Activated T-cell treated with anti-CD3 and anti-CD28 coated beads for 48 hours (primary cell): ENCODE measurements around the gene PRICKLE4.
"Not testable (repeated sequence)": the region's sequence is repeated elsewhere in the genome, so short reads cannot be mapped to it uniquely, and the experiment has no call there.

Source experiments
- DNase-seq: peaks from one replicate; pipeline ENCODE4 v3.0.0-alpha.2; 2020; ENCODE audit warnings: low read depth

PRICKLE4 gene

GRCh38 chr6:41798901-41799558 lies 18.4 kb downstream of the PRICKLE4 start:
- no peak for DNase-seq

DNA sequence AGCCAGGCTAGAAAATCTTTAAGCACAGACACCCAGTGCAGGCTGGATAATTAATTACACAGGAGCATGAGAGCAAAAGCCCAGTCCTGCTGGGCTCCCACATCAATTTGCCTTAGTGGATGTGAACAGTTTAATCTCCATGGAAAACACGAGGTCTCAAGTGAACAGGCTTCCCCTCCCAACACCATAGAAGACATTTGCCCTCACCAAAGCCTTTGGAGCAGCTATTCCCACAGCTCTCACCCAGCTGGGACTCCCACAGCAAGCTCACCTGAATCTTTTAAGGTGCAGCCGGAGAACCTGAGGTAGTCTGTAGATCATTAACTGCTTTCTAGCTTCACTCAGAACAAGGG lies 19.0 kb downstream of the PRICKLE4 start:
- DNase-seq = no peak

GRCh38 chr6:41801380-41801779 lies 20.8 kb downstream of the PRICKLE4 start:
- DNase-seq = no peak

DNA sequence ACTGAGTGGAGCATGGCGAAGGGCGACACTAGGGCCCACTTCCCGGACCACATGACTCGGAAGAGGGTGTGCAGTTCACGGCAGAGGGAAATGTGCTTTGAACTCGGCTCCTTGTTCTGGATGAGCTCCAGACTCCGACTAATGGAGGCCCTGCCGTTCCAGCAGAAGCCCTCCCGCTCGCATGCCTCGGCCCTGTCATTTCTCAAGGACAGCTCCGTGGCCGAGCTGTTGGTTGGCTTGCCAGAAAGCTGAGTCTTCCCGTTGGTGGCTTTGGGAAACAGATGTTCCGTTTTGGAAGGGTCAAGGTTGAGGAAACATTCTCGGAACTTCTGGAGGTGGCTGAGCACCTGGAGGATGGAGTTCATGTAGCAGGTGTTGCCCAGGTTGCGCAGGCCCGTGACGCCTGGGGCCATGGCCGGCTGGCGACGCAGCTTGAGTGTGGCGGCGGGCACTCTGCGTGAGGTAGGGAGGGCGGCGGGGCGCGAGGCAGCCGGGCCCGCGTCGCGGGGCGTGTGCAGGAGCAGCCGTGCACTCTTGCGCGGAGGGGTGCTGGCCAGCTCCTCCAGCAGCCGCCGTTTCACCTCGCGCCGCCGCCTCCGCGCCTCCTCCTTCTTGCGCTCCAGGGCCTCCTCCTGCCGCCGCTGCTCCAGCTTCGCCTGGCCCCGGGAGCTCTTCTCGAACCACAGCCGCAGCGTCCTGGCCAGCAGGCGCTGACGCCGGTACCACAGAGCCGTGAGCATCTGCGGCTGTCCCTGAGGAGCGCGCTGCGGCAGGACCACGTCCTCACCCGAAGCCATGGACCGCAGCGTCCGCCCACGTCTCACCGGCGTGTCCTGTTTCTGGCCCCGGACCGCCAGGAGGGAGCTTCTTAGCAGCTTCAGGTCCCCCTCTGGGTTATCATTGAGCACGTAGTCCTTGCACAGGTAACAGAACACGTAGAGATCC lies 25.5 kb downstream of the PRICKLE4 start:
- no peak for DNase-seq

- no peak for DNase-seq
Observed at GRCh38 chr6:41811095-41811494, 30.5 kb downstream of the PRICKLE4 start.

GRCh38 chr6:41811946-41812345 lies 31.4 kb downstream of the PRICKLE4 start:
- not testable (repeated sequence) for DNase-seq

DNA sequence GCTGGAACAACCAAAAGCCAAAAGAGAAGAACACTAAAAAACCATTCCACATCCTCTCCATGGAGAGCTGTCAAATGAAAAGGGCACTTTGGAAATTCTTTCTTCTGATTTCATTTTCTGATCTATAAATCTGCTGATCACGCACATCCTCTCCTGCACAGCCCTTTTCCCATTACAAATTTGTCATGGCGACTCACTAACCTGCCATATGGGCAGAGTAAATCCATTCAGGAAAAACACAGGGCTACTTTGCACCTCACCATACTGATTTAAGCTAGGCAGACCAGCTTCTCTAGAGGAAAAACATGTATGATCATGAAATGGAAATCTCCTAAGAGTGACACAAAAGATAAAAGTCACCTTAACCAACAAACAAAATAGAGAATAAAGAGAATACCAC lies 32.9 kb downstream of the PRICKLE4 start:
- DNase-seq = no peak

- DNase-seq = no peak
Observed at GRCh38 chr6:41813956-41814355, 33.4 kb downstream of the PRICKLE4 start.

DNA sequence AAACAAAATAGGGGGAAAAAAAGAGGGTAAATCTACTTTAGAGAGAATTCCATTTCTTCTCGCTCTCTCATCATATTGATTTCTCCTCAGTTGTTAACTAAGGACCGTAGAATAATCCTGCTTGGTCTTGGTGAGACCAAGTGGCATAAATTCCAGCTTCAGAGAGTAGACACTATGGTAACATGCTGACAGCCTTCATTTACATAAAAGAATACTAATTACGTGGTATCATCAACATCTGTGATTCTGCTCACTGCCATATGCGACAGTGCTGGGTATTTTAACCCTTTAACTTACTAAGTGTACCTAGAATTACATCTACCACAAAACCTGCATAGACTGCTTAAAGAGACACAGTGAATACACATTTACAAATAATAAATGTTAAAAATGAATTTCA lies 34.0 kb downstream of the PRICKLE4 start:
- DNase-seq = no peak

DNA sequence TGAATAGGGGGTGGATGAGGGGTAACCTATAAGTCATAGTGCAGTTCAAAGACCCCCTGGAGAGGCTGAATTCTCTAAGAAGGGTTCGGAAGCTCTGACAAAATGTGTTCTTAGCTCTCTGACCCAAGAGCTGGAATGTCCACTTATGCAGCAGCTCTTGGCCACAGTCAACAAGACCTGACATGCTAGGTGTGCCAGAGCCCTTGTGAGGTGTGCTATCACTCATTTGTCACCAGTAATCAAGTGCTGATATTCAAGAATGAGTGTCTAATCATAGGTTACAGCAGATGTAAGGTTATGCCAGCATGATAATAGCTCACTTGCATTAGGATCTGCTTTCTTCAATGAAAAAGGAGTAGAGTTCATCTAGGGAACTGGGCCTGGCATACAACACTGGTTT lies 35.0 kb downstream of the PRICKLE4 start:
- DNase-seq = no peak

- no peak for DNase-seq
Observed at GRCh38 chr6:41818271-41819054, 37.9 kb downstream of the PRICKLE4 start.

DNA sequence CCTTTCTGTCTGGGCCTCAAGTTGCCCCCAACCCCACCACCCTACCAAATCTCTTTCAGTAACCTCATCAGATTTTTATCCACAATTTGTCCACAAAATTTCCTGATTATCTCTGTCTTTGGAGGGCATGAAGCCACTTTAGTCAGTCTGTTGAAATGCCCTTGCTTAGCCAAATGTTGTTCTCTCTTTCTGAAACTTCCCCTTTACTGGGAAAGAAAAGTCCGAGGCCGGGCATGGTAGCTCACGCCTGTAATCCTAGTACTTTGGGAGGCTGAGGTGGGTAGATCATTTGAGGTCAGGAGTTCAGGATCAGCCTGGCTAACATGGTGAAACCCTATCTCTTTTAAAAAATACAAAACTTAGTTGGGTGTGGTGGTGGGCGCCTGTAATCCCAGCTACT lies 40.7 kb downstream of the PRICKLE4 start:
- DNase-seq = no peak

GRCh38 chr6:41822021-41822420 lies 41.4 kb downstream of the PRICKLE4 start:
- no peak for DNase-seq

- DNase-seq = no peak
Observed at GRCh38 chr6:41823178-41823577, 42.6 kb downstream of the PRICKLE4 start.

DNA sequence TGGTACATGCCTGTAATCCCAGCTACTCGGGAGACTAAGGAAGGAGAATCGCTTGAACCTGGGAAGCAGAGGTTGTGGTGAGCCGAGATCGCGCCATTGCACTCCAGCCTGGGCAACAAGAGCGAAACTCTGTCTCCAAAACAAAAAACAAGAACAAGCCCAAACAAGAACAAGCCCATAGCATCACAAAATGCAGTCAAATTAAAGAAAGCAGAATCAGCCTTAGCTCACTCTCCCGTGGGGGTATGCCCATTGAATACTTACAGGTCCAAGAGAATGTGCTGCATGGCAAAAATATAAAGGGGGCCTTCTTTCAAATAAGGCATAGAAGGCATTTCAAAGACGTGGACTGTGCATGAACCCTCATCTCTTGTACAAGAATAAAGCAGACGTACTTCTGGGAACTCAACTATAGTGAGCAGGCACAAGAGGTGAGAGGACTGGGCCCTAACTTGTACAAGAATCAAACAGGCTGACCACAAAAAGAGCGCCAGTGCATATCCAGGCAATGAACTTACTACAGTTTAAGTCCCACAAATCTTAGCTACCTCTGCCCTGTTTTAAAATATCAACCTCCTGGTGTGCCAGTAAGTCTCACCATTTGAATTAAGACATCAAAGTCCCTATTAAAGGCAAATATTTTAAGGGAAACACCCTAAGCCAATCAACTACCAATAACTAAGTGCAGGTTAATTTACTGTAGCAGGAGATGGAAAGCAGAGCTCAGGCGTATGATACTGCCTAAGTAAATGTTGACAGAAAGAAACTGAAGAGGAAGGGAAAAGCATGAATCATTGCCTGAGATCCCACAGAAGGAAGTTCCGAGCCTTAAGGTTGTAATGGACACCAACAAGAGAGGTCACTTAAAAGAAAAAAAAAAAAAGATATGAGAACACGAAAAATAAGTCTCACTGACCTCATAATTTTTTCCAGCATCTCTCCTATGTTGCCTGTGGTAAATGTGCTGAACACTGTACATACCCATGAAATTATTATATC lies 44.3 kb downstream of the PRICKLE4 start:
- DNase-seq = no peak

- DNase-seq = no peak
Observed at GRCh38 chr6:41826343-41827022, 45.9 kb downstream of the PRICKLE4 start.

GRCh38 chr6:41832263-41832662 lies 51.7 kb downstream of the PRICKLE4 start:
- DNase-seq = no peak

DNA sequence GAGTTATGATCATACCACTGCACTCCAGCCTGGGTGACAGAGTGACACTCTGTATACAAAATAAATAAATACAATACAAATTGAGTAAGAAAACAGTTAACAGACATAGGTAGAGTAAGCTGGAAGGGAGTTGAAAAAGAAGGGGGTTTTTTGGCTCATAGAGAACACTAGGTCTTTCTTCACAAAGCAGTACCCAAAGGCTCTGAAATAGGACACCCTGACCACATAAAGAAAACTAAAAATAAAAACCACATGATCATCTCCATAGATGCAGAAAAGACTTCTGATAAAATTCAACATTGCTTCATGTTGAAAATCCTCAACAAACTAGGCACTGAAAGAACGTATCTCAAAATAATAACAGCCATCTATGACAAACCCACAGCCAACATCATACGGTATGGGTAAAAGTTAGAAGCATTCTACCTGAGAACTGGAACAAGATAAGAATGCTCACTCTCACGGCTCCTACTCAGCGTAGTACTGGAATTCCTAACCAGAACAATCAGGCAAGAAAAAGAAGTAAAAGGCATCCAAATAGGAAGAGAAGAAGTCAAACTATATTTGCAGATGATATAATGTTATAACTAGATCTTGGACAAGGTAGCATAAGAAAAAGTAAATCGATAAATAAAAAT lies 55.6 kb downstream of the PRICKLE4 start:
- DNase-seq = no peak

GRCh38 chr6:41836660-41837052 lies 56.1 kb downstream of the PRICKLE4 start:
- no peak for DNase-seq
